Measurements from ENCODE around the gene CAPN5.
"Not testable (repeated sequence)": the region's sequence is repeated elsewhere in the genome, so short reads cannot be mapped to it uniquely, and the experiment has no call there.

CAPN5 gene

GRCh38 chr11:77059806-77060205 is 7.0 kb upstream of the CAPN5 start:
- Histone ChIP-seq H4K8ac (ENCODE audit: low read depth, low read length) (no peak overlapping the region), H2AFZ (ENCODE audit: insufficient read depth, low read length, poor library complexity) (no peak overlapping the region), H3K4me3 (ENCODE audit: low read depth, low read length) (no peak overlapping the region), H3K4me2 (ENCODE audit: low read length) (no peak overlapping the region), H3K14ac (ENCODE audit: low read length) (no peak overlapping the region), H2AK5ac (ENCODE audit: low read length) (no peak overlapping the region), H3K9ac (ENCODE audit: low read length) (no peak overlapping the region), H3K79me2 (ENCODE audit: control insufficient read depth, insufficient read depth, low read length, poor library complexity) (no peaks in the 10 kb centered on the region), H4K12ac (ENCODE audit: low read depth, low read length) (no peak overlapping the region), H3K9me3 (ENCODE audit: insufficient read depth, low read depth, low read length) (peaks cover 12% of the 10 kb centered on the region), H3K79me1 (ENCODE audit: low read length) (no peaks in the 10 kb centered on the region), H4K91ac (ENCODE audit: low read depth, low read length) (no peak overlapping the region), H3K23ac (ENCODE audit: low read length) (no peak overlapping the region), H3K18ac (ENCODE audit: low read length) (no peak overlapping the region), H2BK120ac (ENCODE audit: insufficient read depth, low read length, poor library complexity) (no peak overlapping the region), H2BK5ac (ENCODE audit: low read depth, low read length, poor library complexity) (no peak overlapping the region), H3K36me3 (ENCODE audit: control insufficient read depth in 1 of 2, insufficient read depth in 2 of 2, low read length in 2 of 2) (no peaks in the 10 kb centered on the region), H3K4me1 (ENCODE audit: control insufficient read depth in 1 of 2, insufficient read depth in 2 of 2, low read length in 2 of 2) (no peaks in the 10 kb centered on the region), H3K27me3 (ENCODE audit: insufficient read depth, low read length) (no peaks in the 10 kb centered on the region), H3K27ac (ENCODE audit: low read depth, low read length) (no peak overlapping the region), H3K4ac (ENCODE audit: low read depth, low read length) (no peak overlapping the region), H2BK12ac (ENCODE audit: low read length) (no peak overlapping the region)
- DNase-seq = no peak
- WGBS (ENCODE audit: extremely low coverage, insufficient coverage, insufficient read length) = no CpG with 5 or more reads among the region's 5 CpGs

DNA sequence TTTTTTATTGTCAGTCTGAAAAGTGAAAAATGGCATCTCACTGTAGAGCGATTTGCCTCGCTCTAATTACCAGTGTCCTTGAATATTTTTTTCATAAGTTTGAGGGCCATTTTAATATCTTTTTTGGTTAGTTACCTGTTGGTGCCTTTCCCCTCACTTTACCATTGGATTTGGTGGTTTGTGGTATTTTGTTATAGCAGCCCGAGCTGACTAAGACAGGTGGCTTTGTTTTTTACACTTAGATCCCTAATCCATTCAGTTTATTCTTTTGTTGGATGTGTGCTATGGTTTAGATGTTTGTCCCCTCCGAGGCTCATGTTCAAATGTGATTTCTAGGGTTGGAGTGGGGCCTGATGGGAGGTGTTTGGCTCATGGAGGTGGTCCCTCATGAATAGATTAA is 6.5 kb upstream of the CAPN5 start:
- no peak overlapping the region for H4K8ac ChIP-seq (ENCODE audit: low read depth, low read length)
- no peak overlapping the region for H2AFZ ChIP-seq (ENCODE audit: insufficient read depth, low read length, poor library complexity)
- H3K4me3 ChIP-seq (ENCODE audit: low read depth, low read length) = no peak overlapping the region
- no peak overlapping the region for H2BK12ac ChIP-seq (ENCODE audit: low read length)
- no peak overlapping the region for H2AK5ac ChIP-seq (ENCODE audit: low read length)
- H3K9me3 ChIP-seq (ENCODE audit: insufficient read depth, low read depth, low read length) = peaks cover 12% of the 10 kb centered on the region
- no peak overlapping the region for H3K18ac ChIP-seq (ENCODE audit: low read length)
- no peak overlapping the region for H2BK120ac ChIP-seq (ENCODE audit: insufficient read depth, low read length, poor library complexity)
- no peak overlapping the region for H4K91ac ChIP-seq (ENCODE audit: low read depth, low read length)
- H3K27ac ChIP-seq (ENCODE audit: low read depth, low read length) = no peak overlapping the region
- H3K23ac ChIP-seq (ENCODE audit: low read length) = no peak overlapping the region
- H3K4ac ChIP-seq (ENCODE audit: low read depth, low read length) = no peak overlapping the region
- H3K14ac ChIP-seq (ENCODE audit: low read length) = no peak overlapping the region
- DNase-seq = no peak
- no peaks in the 10 kb centered on the region for H3K4me1 ChIP-seq (ENCODE audit: control insufficient read depth in 1 of 2, insufficient read depth in 2 of 2, low read length in 2 of 2)
- H3K79me2 ChIP-seq (ENCODE audit: control insufficient read depth, insufficient read depth, low read length, poor library complexity) = no peaks in the 10 kb centered on the region
- H3K27me3 ChIP-seq (ENCODE audit: insufficient read depth, low read length) = no peaks in the 10 kb centered on the region
- H3K4me2 ChIP-seq (ENCODE audit: low read length) = no peak overlapping the region
- H4K12ac ChIP-seq (ENCODE audit: low read depth, low read length) = no peak overlapping the region
- H3K79me1 ChIP-seq (ENCODE audit: low read length) = no peaks in the 10 kb centered on the region
- WGBS (ENCODE audit: extremely low coverage, insufficient coverage, insufficient read length) = no CpG with 5 or more reads among the region's 4 CpGs
- no peak overlapping the region for H2BK5ac ChIP-seq (ENCODE audit: low read depth, low read length, poor library complexity)
- no peak overlapping the region for H3K9ac ChIP-seq (ENCODE audit: low read length)
- no peaks in the 10 kb centered on the region for H3K36me3 ChIP-seq (ENCODE audit: control insufficient read depth in 1 of 2, insufficient read depth in 2 of 2, low read length in 2 of 2)

GRCh38 chr11:77061258-77061657 is 5.5 kb upstream of the CAPN5 start:
- not testable (repeated sequence) for DNase-seq; H2BK5ac ChIP-seq (ENCODE audit: low read depth, low read length, poor library complexity); H3K9me3 ChIP-seq (ENCODE audit: insufficient read depth, low read depth, low read length); H2BK120ac ChIP-seq (ENCODE audit: insufficient read depth, low read length, poor library complexity); H3K4me3 ChIP-seq (ENCODE audit: low read depth, low read length); H3K14ac ChIP-seq (ENCODE audit: low read length); H4K12ac ChIP-seq (ENCODE audit: low read depth, low read length); H3K36me3 ChIP-seq (ENCODE audit: control insufficient read depth in 1 of 2, insufficient read depth in 2 of 2, low read length in 2 of 2); H3K27ac ChIP-seq (ENCODE audit: low read depth, low read length); H3K79me1 ChIP-seq (ENCODE audit: low read length); H3K23ac ChIP-seq (ENCODE audit: low read length); H2AK5ac ChIP-seq (ENCODE audit: low read length); H2BK12ac ChIP-seq (ENCODE audit: low read length); H3K79me2 ChIP-seq (ENCODE audit: control insufficient read depth, insufficient read depth, low read length, poor library complexity); H4K8ac ChIP-seq (ENCODE audit: low read depth, low read length); H3K27me3 ChIP-seq (ENCODE audit: insufficient read depth, low read length); H4K91ac ChIP-seq (ENCODE audit: low read depth, low read length); H3K4ac ChIP-seq (ENCODE audit: low read depth, low read length); H3K18ac ChIP-seq (ENCODE audit: low read length); H2AFZ ChIP-seq (ENCODE audit: insufficient read depth, low read length, poor library complexity); H3K9ac ChIP-seq (ENCODE audit: low read length); H3K4me2 ChIP-seq (ENCODE audit: low read length); H3K4me1 ChIP-seq (ENCODE audit: control insufficient read depth in 1 of 2, insufficient read depth in 2 of 2, low read length in 2 of 2)
- no CpG with 5 or more reads among the region's 4 CpGs for WGBS (ENCODE audit: extremely low coverage, insufficient coverage, insufficient read length)

DNA sequence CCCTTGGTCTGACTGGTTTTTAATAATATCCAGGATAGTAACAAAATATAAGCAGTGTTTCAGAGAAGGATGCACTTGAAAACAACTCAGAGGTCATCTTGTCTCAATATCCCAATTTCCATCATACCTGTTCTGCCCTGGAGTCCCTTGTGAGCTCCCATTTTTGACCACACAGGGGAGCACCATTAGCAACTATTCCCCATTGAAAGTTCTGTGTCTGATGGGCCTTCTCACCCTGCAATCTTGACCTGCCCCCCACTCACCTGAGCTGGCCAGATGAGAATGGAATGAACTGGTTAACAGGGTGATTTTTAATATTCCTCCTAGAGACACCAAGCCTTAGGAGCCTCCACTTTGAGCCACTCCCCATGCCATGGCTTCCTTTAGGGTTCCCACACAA is 3.8 kb upstream of the CAPN5 start:
- H3K23ac ChIP-seq (ENCODE audit: low read length) = no peak overlapping the region
- no peak overlapping the region for H2BK120ac ChIP-seq (ENCODE audit: insufficient read depth, low read length, poor library complexity)
- no peak overlapping the region for H3K4ac ChIP-seq (ENCODE audit: low read depth, low read length)
- H3K9ac ChIP-seq (ENCODE audit: low read length) = no peak overlapping the region
- no peak overlapping the region for H3K4me2 ChIP-seq (ENCODE audit: low read length)
- no peaks in the 10 kb centered on the region for H3K36me3 ChIP-seq (ENCODE audit: control insufficient read depth in 1 of 2, insufficient read depth in 2 of 2, low read length in 2 of 2)
- H3K18ac ChIP-seq (ENCODE audit: low read length) = no peak overlapping the region
- DNase-seq = no peak
- H4K91ac ChIP-seq (ENCODE audit: low read depth, low read length) = no peak overlapping the region
- H4K12ac ChIP-seq (ENCODE audit: low read depth, low read length) = no peak overlapping the region
- H3K27ac ChIP-seq (ENCODE audit: low read depth, low read length) = no peak overlapping the region
- no peak overlapping the region for H4K8ac ChIP-seq (ENCODE audit: low read depth, low read length)
- peaks cover 5 to 13% of the 10 kb centered on the region in 2 experiments for H3K4me1 ChIP-seq (ENCODE audit: control insufficient read depth in 1 of 2, insufficient read depth in 2 of 2, low read length in 2 of 2)
- no peak overlapping the region for H3K14ac ChIP-seq (ENCODE audit: low read length)
- H2BK12ac ChIP-seq (ENCODE audit: low read length) = no peak overlapping the region
- H3K9me3 ChIP-seq (ENCODE audit: insufficient read depth, low read depth, low read length) = peaks cover 2% of the 10 kb centered on the region
- H2AFZ ChIP-seq (ENCODE audit: insufficient read depth, low read length, poor library complexity) = no peak overlapping the region
- no peak overlapping the region for H3K4me3 ChIP-seq (ENCODE audit: low read depth, low read length)
- no peaks in the 10 kb centered on the region for H3K79me2 ChIP-seq (ENCODE audit: control insufficient read depth, insufficient read depth, low read length, poor library complexity)
- H3K27me3 ChIP-seq (ENCODE audit: insufficient read depth, low read length) = no peaks in the 10 kb centered on the region
- H3K79me1 ChIP-seq (ENCODE audit: low read length) = peaks cover 2% of the 10 kb centered on the region
- H2BK5ac ChIP-seq (ENCODE audit: low read depth, low read length, poor library complexity) = no peak overlapping the region
- H2AK5ac ChIP-seq (ENCODE audit: low read length) = no peak overlapping the region
